ENCODE measurements around the gene TRAPPC14. TPM values are rescaled to one million over a fixed set of nuclear protein-coding genes. Genes with fewer than 3 reads are reported as not detected.

The TRAPPC14 gene
- total and polyA plus RNA-seq, 2 of the 8 experiments (the other 6 are each of a cell fraction or from before 2014, with no cell fraction given): 11.9 to 22.1 TPM

DNA sequence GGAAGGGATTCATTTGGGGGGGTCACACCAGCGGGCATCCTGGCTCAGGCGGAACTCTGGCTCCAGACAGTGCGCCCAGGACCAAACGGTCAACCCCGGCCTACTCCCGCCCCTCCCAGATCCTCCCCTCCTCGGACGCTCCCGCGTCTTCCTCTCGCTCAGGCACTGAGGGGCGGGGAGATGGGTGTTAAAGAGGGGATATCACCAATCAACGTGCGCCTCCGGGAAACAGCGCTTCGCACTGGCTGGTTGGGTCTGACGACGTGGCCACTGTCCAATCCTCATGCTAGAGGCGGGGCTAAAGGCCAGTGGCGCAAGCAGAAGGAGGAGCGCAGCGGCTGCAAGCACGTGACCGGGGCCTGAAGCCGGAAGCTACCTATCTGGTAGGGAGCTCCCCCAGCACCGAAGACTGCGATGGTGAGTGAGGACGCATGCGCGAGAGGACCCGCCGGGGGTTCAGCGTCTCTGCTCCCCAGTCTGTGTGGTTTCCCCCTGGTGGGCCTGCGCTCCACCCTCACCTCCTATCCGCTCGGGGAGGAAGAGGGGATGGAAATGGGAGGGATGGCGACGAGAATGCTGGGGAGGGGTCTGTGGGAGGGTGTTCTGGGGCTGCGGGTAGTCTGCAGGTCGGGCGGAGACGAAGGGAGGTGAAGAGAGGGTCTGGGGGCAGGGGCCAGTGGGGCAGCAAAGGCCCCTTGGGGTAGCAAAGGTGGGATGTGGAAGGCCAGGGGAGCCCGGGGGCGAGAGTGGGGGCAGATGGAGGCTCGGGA, 9.8 kb downstream of the TRAPPC14 start, which contains the start of gene LAMTOR4 (continued):
- TF ChIP-seq EP300 (IDR thresholded peaks at IDR 0.05; ENCODE audit: borderline replicate concordance in 1 of 2, low read depth in 2 of 2, low read length in 2 of 2) (no peak), FOSL1 (IDR thresholded peaks at IDR 0.05; ENCODE audit: insufficient read depth, low read depth, low read length) (no peak), SRF (IDR thresholded peaks at IDR 0.05; ENCODE audit: low read depth, low read length) (no peak), TCF12 (IDR thresholded peaks at IDR 0.05; ENCODE audit: low read depth, low read length) (no peak), PHF8 (conservative IDR thresholded peaks at IDR 0.05; ENCODE audit: low read depth, low read length) (peak; percentile 56), CHD2 (IDR thresholded peaks at IDR 0.05; ENCODE audit: low read length) (peak; percentile 92), JUND (IDR thresholded peaks at IDR 0.05; ENCODE audit: low read length) (no peak), CHD1 (IDR thresholded peaks at IDR 0.05; ENCODE audit: low read depth, low read length) (no peak), ATF2 (IDR thresholded peaks at IDR 0.05; ENCODE audit: low read length) (no peak), KDM4A (IDR thresholded peaks at IDR 0.05; ENCODE audit: low read depth, low read length, severe bottlenecking) (no peak), BRCA1 (IDR thresholded peaks at IDR 0.05; ENCODE audit: low read depth, low read length) (no peak), EGR1 (IDR thresholded peaks at IDR 0.05; ENCODE audit: borderline replicate concordance, low read depth, low read length) (no peak), JUN (IDR thresholded peaks at IDR 0.05; ENCODE audit: low read depth, low read length) (no peak), ASH2L (IDR thresholded peaks at IDR 0.05; ENCODE audit: low read length) (peak; percentile 52), HDAC2 (IDR thresholded peaks at IDR 0.05; ENCODE audit: borderline replicate concordance in 1 of 2, low read depth in 2 of 2, low read length in 2 of 2) (0 out of 4 replicates have a peak, but pooled peaks of 1 of the 2 experiments have one; percentile 45), TBP (IDR thresholded peaks at IDR 0.05; ENCODE audit: low read depth, low read length) (peak; percentile 59), HDAC6 (IDR thresholded peaks at IDR 0.05; ENCODE audit: low read depth, low read length) (no peak), SUZ12 (IDR thresholded peaks at IDR 0.05; ENCODE audit: low read length) (no peak), POLR2AphosphoS5 (IDR thresholded peaks at IDR 0.05; ENCODE audit: low read depth, low read length) (peak; percentile 77), TAF7 (optimal IDR thresholded peaks at IDR 0.05; ENCODE audit: borderline replicate concordance, low read depth, low read length) (no peak), RAD21 (IDR thresholded peaks at IDR 0.05 in 1 of 2, conservative IDR thresholded peaks at IDR 0.05 in 1 of 2; ENCODE audit: low read depth in 2 of 2, low read length in 2 of 2) (no peak), SAP30 (IDR thresholded peaks at IDR 0.05; ENCODE audit: insufficient read depth, insufficient replicate concordance, low read length) (no peak)

Data from H1 (cell line).